ENCODE results near the gene ALKBH7.
"Not testable (repeated sequence)": the region's sequence is repeated elsewhere in the genome, so short reads cannot be mapped to it uniquely, and the experiment has no call there.

The ALKBH7 gene

DNA sequence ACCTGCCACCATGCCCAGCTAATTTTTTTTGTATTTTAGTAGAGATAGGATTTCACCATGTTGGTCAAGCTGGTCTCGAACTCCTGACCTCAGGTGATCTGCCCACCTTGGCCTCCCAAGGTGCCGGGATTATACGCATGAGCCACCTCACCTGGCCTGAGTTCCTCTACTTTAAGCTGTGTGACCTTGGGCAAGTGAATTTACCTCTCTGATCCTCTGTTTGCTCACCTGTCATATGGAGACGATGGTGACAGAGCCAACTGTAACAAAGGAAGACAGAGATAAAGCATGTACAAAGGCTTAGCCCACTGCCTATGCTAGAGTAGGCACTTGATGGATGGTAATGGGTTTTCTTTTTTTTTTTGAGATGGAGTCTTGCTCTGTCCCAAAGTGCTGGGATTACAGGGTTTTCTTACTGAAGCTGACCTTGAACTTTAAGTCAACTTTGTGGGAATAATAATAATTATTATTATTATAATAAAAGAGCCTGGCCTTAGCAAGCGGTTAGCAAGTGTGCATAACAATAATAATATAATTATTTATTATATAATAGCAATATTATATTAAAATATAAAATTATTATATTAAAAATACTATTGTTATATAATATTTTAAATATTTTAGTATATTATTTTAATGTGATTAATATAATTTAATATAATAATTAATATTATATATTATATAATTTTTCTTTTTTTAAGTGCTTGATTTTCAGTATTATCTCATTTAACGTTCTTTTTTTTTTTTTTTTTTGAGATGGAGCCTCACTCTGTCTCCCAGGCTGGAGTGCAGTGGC is 37.9 kb upstream of the ALKBH7 start:
- TF ChIP-seq ZNF70 (CRISPR knock-in tag; IDR thresholded peaks at IDR 0.05), result no peak
- no peak for TF ChIP-seq CSDC2 (CRISPR knock-in tag; IDR thresholded peaks at IDR 0.05)
- ATAC-seq, result no peak

DNA sequence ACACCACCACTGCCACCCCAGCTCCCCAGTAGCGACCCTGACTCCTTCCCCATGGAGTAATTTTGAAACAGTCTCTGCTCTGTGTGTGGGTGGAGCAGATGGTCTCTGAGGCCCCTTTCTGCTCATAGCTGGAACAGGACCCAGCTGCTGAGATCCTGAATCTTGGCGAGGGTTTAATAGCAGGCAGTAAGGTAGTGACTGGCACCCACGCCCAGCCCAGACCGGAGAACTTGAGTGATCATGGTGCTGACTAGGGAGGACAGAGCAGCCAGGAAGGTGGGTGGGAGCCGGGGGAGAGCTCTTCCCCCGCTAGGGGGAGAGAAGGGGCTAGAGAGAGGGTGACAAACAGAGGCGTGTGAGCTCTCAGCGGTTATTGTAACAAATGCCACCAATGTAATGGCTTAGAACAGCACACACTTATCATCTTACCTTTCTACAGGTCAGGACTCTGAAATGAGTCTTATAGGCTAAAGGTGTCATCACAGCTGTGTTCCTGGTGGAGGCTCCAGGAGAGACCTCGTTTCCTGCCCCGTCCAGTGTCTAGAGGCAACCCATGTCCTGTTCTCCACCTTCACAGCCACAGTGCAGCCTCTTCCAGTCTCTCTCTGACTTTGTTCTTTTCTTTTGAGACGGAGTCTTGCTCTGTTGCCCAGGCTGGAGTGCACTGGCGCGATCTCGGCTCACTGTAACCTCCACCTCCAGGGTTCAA is 31.9 kb upstream of the ALKBH7 start:
- TF ChIP-seq BACH2 (CRISPR knock-in tag; IDR thresholded peaks at IDR 0.05; ENCODE audit: borderline replicate concordance), result no peak

DNA sequence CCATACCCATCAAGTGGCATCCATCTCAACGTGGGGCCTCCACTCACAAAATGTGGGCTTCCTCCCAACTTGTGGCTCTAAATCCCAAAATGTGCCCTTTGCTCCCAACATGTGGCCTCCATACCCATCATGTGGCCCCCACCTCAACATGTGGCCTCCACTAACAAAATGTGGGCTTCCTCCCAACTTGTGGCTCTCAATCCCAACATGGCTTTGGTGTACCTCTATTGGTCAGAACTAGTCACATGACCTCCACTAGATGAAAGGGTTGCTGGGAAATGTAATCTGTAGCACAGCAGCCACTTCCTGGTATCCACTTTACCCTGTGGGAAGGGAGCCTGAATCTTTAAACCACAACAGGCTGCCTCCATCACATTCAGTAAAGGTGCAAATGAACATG is 29.1 kb upstream of the ALKBH7 start:
- TF ChIP-seq ZFP3 (CRISPR knock-in tag; IDR thresholded peaks at IDR 0.05) (no peak), ZNF8 (CRISPR knock-in tag; IDR thresholded peaks at IDR 0.05) (no peak), ZNF70 (CRISPR knock-in tag; IDR thresholded peaks at IDR 0.05) (no peak), ARNTL (CRISPR knock-in tag; IDR thresholded peaks at IDR 0.05; ENCODE audit: borderline replicate concordance, low read depth) (no peak), ISL1 (CRISPR knock-in tag; IDR thresholded peaks at IDR 0.05) (no peak), RARB (CRISPR knock-in tag; IDR thresholded peaks at IDR 0.05) (no peak), ZC3H10 (CRISPR knock-in tag; IDR thresholded peaks at IDR 0.05) (no peak)
- ATAC-seq, result no peak

More for the DNA sequence above, 31.9 kb upstream of the ALKBH7 start:
- ATAC-seq, result no peak; the same call in 1 of the 3 replicates

DNA sequence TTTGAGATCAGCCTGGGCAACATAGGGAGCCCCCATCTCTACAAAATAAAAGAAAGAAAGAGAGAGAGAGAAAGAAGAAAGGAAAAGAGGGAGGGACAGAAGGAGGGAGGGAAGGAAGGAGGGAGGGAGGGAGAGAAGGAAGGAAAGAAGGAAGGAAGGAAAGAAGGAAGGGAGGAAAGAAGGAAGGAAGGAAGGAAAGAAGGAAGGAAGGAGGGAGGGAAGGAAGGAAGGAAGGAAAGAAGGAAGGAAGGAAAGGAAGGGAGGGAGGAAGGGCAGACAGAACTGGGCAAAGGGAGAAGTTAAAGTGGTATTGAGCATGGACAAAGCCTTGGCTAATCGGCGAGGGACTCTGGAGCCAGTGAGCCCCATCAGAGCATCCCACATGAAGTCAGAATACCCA is 23.3 kb upstream of the ALKBH7 start:
- ATAC-seq, result not testable (repeated sequence)

DNA sequence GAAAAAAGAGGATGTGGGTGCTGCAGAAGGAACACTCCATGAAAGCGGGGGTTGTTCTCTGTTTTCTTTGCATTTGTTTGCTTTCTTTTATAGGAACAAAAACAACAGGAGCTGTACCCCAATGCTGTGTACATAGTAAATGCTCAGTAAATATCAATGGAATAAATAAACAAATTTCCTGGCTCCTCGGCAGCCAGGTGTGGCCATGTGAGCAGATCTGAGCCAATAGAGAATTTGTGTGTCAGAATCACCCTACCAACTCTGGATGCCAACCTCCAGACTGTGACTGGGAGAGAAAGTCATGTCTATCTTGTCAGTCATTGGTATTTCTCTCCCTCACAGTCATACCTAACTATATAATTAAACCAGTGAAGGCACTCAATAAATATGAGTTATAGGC is 21.9 kb upstream of the ALKBH7 start:
- no peak for TF ChIP-seq ZNF565 (CRISPR knock-in tag; conservative IDR thresholded peaks at IDR 0.05; ENCODE audit: low read depth)
- TF ChIP-seq, protein P1, sequence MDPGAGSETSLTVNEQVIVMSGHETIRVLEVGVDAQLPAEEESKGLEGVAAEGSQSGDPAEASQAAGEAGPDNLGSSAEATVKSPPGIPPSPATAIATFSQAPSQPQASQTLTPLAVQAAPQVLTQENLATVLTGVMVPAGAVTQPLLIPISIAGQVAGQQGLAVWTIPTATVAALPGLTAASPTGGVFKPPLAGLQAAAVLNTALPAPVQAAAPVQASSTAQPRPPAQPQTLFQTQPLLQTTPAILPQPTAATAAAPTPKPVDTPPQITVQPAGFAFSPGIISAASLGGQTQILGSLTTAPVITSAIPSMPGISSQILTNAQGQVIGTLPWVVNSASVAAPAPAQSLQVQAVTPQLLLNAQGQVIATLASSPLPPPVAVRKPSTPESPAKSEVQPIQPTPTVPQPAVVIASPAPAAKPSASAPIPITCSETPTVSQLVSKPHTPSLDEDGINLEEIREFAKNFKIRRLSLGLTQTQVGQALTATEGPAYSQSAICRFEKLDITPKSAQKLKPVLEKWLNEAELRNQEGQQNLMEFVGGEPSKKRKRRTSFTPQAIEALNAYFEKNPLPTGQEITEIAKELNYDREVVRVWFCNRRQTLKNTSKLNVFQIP (CRISPR knock-in tag; IDR thresholded peaks at IDR 0.05; ENCODE audit: borderline replicate concordance, low read depth), result no peak
- TF ChIP-seq, protein P2, sequence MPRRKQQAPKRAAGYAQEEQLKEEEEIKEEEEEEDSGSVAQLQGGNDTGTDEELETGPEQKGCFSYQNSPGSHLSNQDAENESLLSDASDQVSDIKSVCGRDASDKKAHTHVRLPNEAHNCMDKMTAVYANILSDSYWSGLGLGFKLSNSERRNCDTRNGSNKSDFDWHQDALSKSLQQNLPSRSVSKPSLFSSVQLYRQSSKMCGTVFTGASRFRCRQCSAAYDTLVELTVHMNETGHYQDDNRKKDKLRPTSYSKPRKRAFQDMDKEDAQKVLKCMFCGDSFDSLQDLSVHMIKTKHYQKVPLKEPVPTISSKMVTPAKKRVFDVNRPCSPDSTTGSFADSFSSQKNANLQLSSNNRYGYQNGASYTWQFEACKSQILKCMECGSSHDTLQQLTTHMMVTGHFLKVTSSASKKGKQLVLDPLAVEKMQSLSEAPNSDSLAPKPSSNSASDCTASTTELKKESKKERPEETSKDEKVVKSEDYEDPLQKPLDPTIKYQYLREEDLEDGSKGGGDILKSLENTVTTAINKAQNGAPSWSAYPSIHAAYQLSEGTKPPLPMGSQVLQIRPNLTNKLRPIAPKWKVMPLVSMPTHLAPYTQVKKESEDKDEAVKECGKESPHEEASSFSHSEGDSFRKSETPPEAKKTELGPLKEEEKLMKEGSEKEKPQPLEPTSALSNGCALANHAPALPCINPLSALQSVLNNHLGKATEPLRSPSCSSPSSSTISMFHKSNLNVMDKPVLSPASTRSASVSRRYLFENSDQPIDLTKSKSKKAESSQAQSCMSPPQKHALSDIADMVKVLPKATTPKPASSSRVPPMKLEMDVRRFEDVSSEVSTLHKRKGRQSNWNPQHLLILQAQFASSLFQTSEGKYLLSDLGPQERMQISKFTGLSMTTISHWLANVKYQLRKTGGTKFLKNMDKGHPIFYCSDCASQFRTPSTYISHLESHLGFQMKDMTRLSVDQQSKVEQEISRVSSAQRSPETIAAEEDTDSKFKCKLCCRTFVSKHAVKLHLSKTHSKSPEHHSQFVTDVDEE (CRISPR knock-in tag; IDR thresholded peaks at IDR 0.05), result no peak
- no peak for TF ChIP-seq ZNF70 (CRISPR knock-in tag; IDR thresholded peaks at IDR 0.05)
- TF ChIP-seq CSDC2 (CRISPR knock-in tag; IDR thresholded peaks at IDR 0.05), result no peak
- TF ChIP-seq TCF4 (CRISPR knock-in tag; IDR thresholded peaks at IDR 0.05; ENCODE audit: borderline replicate concordance), result no peak
- TF ChIP-seq ARNTL (CRISPR knock-in tag; IDR thresholded peaks at IDR 0.05; ENCODE audit: borderline replicate concordance, low read depth), result no peak
- TF ChIP-seq ZNF8 (CRISPR knock-in tag; IDR thresholded peaks at IDR 0.05), result no peak
- TF ChIP-seq, protein P3, sequence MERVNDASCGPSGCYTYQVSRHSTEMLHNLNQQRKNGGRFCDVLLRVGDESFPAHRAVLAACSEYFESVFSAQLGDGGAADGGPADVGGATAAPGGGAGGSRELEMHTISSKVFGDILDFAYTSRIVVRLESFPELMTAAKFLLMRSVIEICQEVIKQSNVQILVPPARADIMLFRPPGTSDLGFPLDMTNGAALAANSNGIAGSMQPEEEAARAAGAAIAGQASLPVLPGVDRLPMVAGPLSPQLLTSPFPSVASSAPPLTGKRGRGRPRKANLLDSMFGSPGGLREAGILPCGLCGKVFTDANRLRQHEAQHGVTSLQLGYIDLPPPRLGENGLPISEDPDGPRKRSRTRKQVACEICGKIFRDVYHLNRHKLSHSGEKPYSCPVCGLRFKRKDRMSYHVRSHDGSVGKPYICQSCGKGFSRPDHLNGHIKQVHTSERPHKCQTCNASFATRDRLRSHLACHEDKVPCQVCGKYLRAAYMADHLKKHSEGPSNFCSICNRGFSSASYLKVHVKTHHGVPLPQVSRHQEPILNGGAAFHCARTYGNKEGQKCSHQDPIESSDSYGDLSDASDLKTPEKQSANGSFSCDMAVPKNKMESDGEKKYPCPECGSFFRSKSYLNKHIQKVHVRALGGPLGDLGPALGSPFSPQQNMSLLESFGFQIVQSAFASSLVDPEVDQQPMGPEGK (CRISPR knock-in tag; IDR thresholded peaks at IDR 0.05; ENCODE audit: borderline replicate concordance), result no peak
- TF ChIP-seq ZC3H10 (CRISPR knock-in tag; IDR thresholded peaks at IDR 0.05), result no peak
- TF ChIP-seq ZFP30 (CRISPR knock-in tag; IDR thresholded peaks at IDR 0.05), result no peak

DNA sequence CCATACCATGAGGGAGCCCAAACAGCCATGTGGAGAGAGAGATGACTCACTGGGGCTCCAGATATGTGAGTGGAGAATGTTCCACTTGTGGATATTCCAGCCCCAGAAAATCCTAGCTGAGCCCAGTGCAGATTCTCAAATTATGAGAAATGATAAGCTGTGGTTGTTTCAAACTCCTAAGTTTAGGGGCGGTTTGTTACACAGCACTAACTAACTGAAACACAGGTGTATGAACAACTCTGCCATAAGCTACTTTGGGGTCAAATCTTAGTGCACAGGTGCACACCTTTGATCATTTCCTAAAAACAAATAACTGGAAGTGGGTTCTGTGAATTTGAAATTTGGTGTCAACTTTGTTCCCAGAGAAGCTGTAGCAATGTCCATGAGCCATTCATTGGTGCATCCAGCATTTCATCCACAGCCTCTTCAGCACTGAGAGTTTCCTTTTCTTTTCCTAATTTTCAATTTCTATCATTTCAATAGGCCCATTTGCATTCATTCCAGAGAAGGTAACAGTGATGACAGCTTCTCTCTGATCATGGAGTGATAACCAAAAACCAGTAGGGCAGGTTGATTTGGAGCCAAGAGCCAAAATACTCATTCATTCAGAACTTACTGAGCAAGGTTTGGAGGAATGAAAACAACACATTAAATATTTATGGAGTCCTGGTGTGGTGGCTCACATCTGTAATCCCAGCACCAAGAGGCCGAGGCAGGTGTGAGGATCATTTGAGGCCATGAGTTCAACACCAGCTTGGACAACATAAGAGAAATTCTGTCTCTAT is 20.0 kb upstream of the ALKBH7 start:
- no peak for ATAC-seq
- TF ChIP-seq GLIS3 (CRISPR knock-in tag; IDR thresholded peaks at IDR 0.05), result no peak
- no peak for TF ChIP-seq OSR1 (CRISPR knock-in tag; IDR thresholded peaks at IDR 0.05)
- no peak for TF ChIP-seq ZC3H10 (CRISPR knock-in tag; IDR thresholded peaks at IDR 0.05)
- no peak for TF ChIP-seq SNAI2 (CRISPR knock-in tag; IDR thresholded peaks at IDR 0.05)
- no peak for TF ChIP-seq ZFP30 (CRISPR knock-in tag; IDR thresholded peaks at IDR 0.05)
- TF ChIP-seq RARB (CRISPR knock-in tag; IDR thresholded peaks at IDR 0.05), result no peak
- TF ChIP-seq ESRRG (CRISPR knock-in tag; IDR thresholded peaks at IDR 0.05), result no peak
- no peak for TF ChIP-seq TCF4 (CRISPR knock-in tag; IDR thresholded peaks at IDR 0.05; ENCODE audit: borderline replicate concordance)
- TF ChIP-seq PPARA (CRISPR knock-in tag; IDR thresholded peaks at IDR 0.05; ENCODE audit: borderline replicate concordance), result no peak
- no peak for TF ChIP-seq ZNF8 (CRISPR knock-in tag; IDR thresholded peaks at IDR 0.05)
- TF ChIP-seq TOX (CRISPR knock-in tag; IDR thresholded peaks at IDR 0.05; ENCODE audit: borderline replicate concordance), result no peak
- TF ChIP-seq, protein P3 (CRISPR knock-in tag; IDR thresholded peaks at IDR 0.05; ENCODE audit: borderline replicate concordance), result no peak

More for the DNA sequence above, 21.9 kb upstream of the ALKBH7 start:
- ATAC-seq, result no peak

All from SK-N-SH treated with all-trans-retinoic acid at 6 μM for 48 hours (cell line).